Measurements from ENCODE around the gene SMYD3. TPM values are rescaled to one million over a fixed set of nuclear protein-coding genes. Genes with fewer than 3 reads are reported as not detected.
A peak's percentile ranks its signal among the peaks of the same experiment; 100 is the strongest.

Gene SMYD3
- total and polyA plus RNA-seq, 2 of the 13 experiments (the other 11 are each of a cell fraction or from before 2014, with no cell fraction given) = 27.7 to 35.8 TPM

DNA sequence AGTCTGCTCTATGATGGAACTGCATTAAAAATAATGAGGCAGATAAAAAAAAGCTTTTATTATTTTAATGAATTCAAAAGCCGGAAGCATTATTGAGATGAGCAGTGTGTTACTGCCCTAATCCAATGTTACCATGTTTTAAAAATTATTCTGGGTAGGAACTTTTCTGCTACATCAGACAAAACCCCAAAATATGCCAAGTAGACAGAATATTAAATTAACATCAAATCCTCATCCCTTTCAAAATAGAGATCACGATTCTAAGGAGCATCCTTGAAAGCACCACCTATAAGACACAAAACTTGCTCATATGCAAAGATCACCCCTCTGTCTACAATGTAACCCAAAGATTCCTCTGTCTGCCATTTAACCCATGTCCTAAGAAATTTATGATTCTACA is 357.5 kb downstream of the SMYD3 start:
- Histone ChIP-seq H3K9ac (ENCODE audit: insufficient read depth, low read depth, low read length) (no peak overlapping the region), H3K4me1 (ENCODE audit: insufficient read depth, low read length) (no peaks in the 10 kb centered on the region; the same call in 1 of the 2 replicates), H3K4me2 (ENCODE audit: low read depth, low read length) (no peak overlapping the region), H3K36me3 (replicated peaks in 1 of 2; ENCODE audit: control insufficient read depth in 1 of 2, insufficient read depth in 2 of 2, low read length in 2 of 2) (no peaks in the 10 kb centered on the region), H3K27me3 (ENCODE audit: control insufficient read depth in 1 of 2, insufficient read depth in 2 of 2, low read length in 2 of 2) (no peaks in the 10 kb centered on the region), H4K20me1 (ENCODE audit: insufficient read depth, low read length) (no peaks in the 10 kb centered on the region), H2AFZ (ENCODE audit: low read length) (no peak overlapping the region), H3K9me3 (ENCODE audit: low read length) (no peaks in the 10 kb centered on the region), H3K4me3 (replicated peaks in 1 of 3; ENCODE audit: insufficient read depth in 1 of 3, low read depth in 2 of 3, low read length in 3 of 3) (no peak overlapping the region), H3K27ac (ENCODE audit: extremely low read length, insufficient read depth, low read length) (no peak overlapping the region), H3K79me2 (ENCODE audit: insufficient read depth, low read length) (no peaks in the 10 kb centered on the region)
- CTCF ChIA-PET (ENCODE audit: low intra/inter-chr PET ratio, low total read pairs) = no interaction called here
- intact Hi-C loops (cut with micrococcal nuclease; ENCODE audit: unreplicated experiment) = no loop called here
- ATAC-seq (no peak), FAIRE-seq (no peak), DNase-seq (ENCODE audit: low spot score) (no peak)
- POLR2A ChIA-PET = no interaction called here
- WGBS (ENCODE audit: low lambda C conversion rate) = 95% methylated on average over 2 of the region's 2 CpGs
- in situ Hi-C loops (cut with HindIII; ENCODE audit: extremely low pct_ligation_motif_present, low pct_unique_long_range_greater_than_20kb) = no loop called here
- no TSS peak for BruUV-seq (replicated peaks)
- TF ChIP-seq, protein P1, sequence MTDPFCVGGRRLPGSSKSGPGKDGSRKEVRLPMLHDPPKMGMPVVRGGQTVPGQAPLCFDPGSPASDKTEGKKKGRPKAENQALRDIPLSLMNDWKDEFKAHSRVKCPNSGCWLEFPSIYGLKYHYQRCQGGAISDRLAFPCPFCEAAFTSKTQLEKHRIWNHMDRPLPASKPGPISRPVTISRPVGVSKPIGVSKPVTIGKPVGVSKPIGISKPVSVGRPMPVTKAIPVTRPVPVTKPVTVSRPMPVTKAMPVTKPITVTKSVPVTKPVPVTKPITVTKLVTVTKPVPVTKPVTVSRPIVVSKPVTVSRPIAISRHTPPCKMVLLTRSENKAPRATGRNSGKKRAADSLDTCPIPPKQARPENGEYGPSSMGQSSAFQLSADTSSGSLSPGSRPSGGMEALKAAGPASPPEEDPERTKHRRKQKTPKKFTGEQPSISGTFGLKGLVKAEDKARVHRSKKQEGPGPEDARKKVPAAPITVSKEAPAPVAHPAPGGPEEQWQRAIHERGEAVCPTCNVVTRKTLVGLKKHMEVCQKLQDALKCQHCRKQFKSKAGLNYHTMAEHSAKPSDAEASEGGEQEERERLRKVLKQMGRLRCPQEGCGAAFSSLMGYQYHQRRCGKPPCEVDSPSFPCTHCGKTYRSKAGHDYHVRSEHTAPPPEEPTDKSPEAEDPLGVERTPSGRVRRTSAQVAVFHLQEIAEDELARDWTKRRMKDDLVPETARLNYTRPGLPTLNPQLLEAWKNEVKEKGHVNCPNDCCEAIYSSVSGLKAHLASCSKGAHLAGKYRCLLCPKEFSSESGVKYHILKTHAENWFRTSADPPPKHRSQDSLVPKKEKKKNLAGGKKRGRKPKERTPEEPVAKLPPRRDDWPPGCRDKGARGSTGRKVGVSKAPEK (CRISPR knock-in tag; IDR thresholded peaks at IDR 0.05; ENCODE audit: borderline replicate concordance) = no peak
- TF ChIP-seq MAFK (conservative IDR thresholded peaks at IDR 0.05 in 1 of 2, IDR thresholded peaks at IDR 0.05 in 1 of 2; ENCODE audit: low read length in 2 of 2) (peak; percentile 73 to 85), ZNF720 (CRISPR knock-in tag; IDR thresholded peaks at IDR 0.05) (no peak), NFIC (IDR thresholded peaks at IDR 0.05; ENCODE audit: low read length) (no peak), MAFF (IDR thresholded peaks at IDR 0.05; ENCODE audit: low read depth, low read length) (peak; percentile 81)
- TF ChIP-seq, protein P2, sequence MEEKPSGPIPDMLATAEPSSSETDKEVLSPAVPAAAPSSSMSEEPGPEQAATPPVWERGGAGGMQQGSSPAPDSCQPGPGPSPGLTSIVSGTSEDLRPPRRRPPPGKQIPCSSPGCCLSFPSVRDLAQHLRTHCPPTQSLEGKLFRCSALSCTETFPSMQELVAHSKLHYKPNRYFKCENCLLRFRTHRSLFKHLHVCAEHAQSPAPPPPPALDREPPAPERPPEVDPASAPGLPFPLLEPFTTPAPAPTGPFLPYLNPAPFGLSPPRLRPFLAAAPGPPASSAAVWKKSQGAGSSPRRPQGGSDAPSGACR (CRISPR knock-in tag; IDR thresholded peaks at IDR 0.05) = no peak
- TF ChIP-seq, protein P3, sequence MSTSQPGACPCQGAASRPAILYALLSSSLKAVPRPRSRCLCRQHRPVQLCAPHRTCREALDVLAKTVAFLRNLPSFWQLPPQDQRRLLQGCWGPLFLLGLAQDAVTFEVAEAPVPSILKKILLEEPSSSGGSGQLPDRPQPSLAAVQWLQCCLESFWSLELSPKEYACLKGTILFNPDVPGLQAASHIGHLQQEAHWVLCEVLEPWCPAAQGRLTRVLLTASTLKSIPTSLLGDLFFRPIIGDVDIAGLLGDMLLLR (CRISPR knock-in tag; IDR thresholded peaks at IDR 0.05) = no peak
- TF ChIP-seq, protein P4, sequence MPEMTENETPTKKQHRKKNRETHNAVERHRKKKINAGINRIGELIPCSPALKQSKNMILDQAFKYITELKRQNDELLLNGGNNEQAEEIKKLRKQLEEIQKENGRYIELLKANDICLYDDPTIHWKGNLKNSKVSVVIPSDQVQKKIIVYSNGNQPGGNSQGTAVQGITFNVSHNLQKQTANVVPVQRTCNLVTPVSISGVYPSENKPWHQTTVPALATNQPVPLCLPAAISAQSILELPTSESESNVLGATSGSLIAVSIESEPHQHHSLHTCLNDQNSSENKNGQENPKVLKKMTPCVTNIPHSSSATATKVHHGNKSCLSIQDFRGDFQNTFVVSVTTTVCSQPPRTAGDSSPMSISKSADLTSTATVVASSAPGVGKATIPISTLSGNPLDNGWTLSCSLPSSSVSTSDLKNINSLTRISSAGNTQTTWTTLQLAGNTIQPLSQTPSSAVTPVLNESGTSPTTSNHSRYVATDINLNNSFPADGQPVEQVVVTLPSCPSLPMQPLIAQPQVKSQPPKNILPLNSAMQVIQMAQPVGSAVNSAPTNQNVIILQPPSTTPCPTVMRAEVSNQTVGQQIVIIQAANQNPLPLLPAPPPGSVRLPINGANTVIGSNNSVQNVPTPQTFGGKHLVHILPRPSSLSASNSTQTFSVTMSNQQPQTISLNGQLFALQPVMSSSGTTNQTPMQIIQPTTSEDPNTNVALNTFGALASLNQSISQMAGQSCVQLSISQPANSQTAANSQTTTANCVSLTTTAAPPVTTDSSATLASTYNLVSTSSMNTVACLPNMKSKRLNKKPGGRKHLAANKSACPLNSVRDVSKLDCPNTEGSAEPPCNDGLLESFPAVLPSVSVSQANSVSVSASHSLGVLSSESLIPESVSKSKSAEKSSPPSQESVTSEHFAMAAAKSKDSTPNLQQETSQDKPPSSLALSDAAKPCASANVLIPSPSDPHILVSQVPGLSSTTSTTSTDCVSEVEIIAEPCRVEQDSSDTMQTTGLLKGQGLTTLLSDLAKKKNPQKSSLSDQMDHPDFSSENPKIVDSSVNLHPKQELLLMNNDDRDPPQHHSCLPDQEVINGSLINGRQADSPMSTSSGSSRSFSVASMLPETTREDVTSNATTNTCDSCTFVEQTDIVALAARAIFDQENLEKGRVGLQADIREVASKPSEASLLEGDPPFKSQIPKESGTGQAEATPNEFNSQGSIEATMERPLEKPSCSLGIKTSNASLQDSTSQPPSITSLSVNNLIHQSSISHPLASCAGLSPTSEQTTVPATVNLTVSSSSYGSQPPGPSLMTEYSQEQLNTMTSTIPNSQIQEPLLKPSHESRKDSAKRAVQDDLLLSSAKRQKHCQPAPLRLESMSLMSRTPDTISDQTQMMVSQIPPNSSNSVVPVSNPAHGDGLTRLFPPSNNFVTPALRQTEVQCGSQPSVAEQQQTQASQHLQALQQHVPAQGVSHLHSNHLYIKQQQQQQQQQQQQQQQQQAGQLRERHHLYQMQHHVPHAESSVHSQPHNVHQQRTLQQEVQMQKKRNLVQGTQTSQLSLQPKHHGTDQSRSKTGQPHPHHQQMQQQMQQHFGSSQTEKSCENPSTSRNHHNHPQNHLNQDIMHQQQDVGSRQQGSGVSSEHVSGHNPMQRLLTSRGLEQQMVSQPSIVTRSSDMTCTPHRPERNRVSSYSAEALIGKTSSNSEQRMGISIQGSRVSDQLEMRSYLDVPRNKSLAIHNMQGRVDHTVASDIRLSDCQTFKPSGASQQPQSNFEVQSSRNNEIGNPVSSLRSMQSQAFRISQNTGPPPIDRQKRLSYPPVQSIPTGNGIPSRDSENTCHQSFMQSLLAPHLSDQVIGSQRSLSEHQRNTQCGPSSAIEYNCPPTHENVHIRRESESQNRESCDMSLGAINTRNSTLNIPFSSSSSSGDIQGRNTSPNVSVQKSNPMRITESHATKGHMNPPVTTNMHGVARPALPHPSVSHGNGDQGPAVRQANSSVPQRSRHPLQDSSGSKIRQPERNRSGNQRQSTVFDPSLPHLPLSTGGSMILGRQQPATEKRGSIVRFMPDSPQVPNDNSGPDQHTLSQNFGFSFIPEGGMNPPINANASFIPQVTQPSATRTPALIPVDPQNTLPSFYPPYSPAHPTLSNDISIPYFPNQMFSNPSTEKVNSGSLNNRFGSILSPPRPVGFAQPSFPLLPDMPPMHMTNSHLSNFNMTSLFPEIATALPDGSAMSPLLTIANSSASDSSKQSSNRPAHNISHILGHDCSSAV (CRISPR knock-in tag; IDR thresholded peaks at IDR 0.05; ENCODE audit: borderline replicate concordance) = no peak
- TF ChIP-seq, protein P5, sequence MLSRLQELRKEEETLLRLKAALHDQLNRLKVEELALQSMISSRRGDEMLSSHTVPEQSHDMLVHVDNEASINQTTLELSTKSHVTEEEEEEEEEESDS (CRISPR knock-in tag; IDR thresholded peaks at IDR 0.05; ENCODE audit: borderline replicate concordance) = no peak
- TF ChIP-seq, protein P6, sequence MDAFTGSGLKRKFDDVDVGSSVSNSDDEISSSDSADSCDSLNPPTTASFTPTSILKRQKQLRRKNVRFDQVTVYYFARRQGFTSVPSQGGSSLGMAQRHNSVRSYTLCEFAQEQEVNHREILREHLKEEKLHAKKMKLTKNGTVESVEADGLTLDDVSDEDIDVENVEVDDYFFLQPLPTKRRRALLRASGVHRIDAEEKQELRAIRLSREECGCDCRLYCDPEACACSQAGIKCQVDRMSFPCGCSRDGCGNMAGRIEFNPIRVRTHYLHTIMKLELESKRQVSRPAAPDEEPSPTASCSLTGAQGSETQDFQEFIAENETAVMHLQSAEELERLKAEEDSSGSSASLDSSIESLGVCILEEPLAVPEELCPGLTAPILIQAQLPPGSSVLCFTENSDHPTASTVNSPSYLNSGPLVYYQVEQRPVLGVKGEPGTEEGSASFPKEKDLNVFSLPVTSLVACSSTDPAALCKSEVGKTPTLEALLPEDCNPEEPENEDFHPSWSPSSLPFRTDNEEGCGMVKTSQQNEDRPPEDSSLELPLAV (CRISPR knock-in tag; conservative IDR thresholded peaks at IDR 0.05; ENCODE audit: low read depth) = no peak
